IgD-negative memory B cell (primary cell): ENCODE measurements around the gene CD96. TPM values are rescaled to one million over a fixed set of nuclear protein-coding genes. Genes with fewer than 3 reads are reported as not detected.

Experiments used
- polyA plus RNA-seq: library from polyadenylated mRNA; unstranded; fragments of 300-500 nt; fragmentation: Illumina TruSeq; gene quantifications from one replicate; pipeline ENCODE4 v1.2.3, GENCODE V29; 2021

CD96 gene
- polyA plus RNA-seq, 1 donor from 2014 or later: 84.7 TPM

Other genes starting within 250 kb of the CD96 start
- 6.7 TPM for gene ZBED2, start 53.1 kb downstream of the CD96 start, polyA plus RNA-seq
- 1.1 TPM for gene PLCXD2, start 132.5 kb downstream of the CD96 start, polyA plus RNA-seq